HepG2 (cell line): ENCODE measurements around the gene SIT1. TPM values are rescaled to one million over a fixed set of nuclear protein-coding genes. Genes with fewer than 3 reads are reported as not detected.

ENCODE experiments used
- AKAP8 ChIP-seq: sonication (generic); formaldehyde crosslinking; IDR thresholded peaks from 2 replicates; pipeline ENCODE4 v1.5.1; 2020; ENCODE audit warnings: mild to moderate bottlenecking, missing genetic modification reagents
- ELF4 ChIP-seq: sonication (generic); formaldehyde crosslinking; IDR thresholded peaks from 2 replicates; pipeline ENCODE4 v1.5.0; 2020; ENCODE audit warnings: missing genetic modification reagents, mild to moderate bottlenecking, moderate library complexity, borderline replicate concordance
- FIP1L1 ChIP-seq: fragments of 200-400 bp; formaldehyde crosslinking; IDR thresholded peaks from 2 replicates; pipeline ENCODE4 v1.6.1; 2018; ENCODE audit warnings: low read depth, mild to moderate bottlenecking, low read length, moderate library complexity, borderline replicate concordance; ENCODE audit not compliant: insufficient read depth
- HCFC1 ChIP-seq: fragments of 150-350 bp; IDR thresholded peaks from 2 replicates; pipeline ENCODE4 v1.6.1; 2014; ENCODE audit warnings: low read depth, low read length
- HOMEZ ChIP-seq: IDR thresholded peaks from 2 replicates; pipeline ENCODE4 v1.6.1; 2016; ENCODE audit warnings: low read depth
- KLF6 ChIP-seq: IDR thresholded peaks from 2 replicates; pipeline ENCODE4 v1.8.0; 2016; ENCODE audit warnings: missing biosample characterization, missing genetic modification reagents
- PCBP1 ChIP-seq: fragments of 200-400 bp; formaldehyde crosslinking; IDR thresholded peaks from 2 replicates; pipeline ENCODE4 v1.6.1; 2017; ENCODE audit warnings: mild to moderate bottlenecking, low read depth, low read length, borderline replicate concordance
- POLR2AphosphoS2 ChIP-seq: IDR thresholded peaks from 2 replicates; pipeline ENCODE4 v1.6.1; 2011; ENCODE audit warnings: low read depth, low read length, improper control_type of control experiment
- TBX2 ChIP-seq: sonication (generic); formaldehyde crosslinking; IDR thresholded peaks from 2 replicates; pipeline ENCODE4 v1.5.0; 2020; ENCODE audit warnings: missing genetic modification reagents, mild to moderate bottlenecking, borderline replicate concordance
- THAP11 ChIP-seq: IDR thresholded peaks from 2 replicates; pipeline ENCODE4 v1.6.1; 2016; ENCODE audit warnings: missing biosample characterization, missing genetic modification reagents
- ZBED4 ChIP-seq: sonication (generic); formaldehyde crosslinking; IDR thresholded peaks from 2 replicates; pipeline ENCODE4 v1.4.0; 2020; ENCODE audit warnings: missing genetic modification reagents, borderline replicate concordance
- ZNF263 ChIP-seq: sonication (generic); formaldehyde crosslinking; IDR thresholded peaks from 2 replicates; pipeline ENCODE4 v1.4.0; 2020; ENCODE audit warnings: missing genetic modification reagents
- ZNF484 ChIP-seq: sonication (generic); formaldehyde crosslinking; IDR thresholded peaks from 2 replicates; pipeline ENCODE4 v1.5.1; 2020; ENCODE audit warnings: mild to moderate bottlenecking, low read depth, missing genetic modification reagents, borderline replicate concordance
- ZNF501 ChIP-seq: sonication (generic); formaldehyde crosslinking; IDR thresholded peaks from 2 replicates; pipeline ENCODE4 v1.5.1; 2020; ENCODE audit warnings: mild to moderate bottlenecking, moderate library complexity, missing genetic modification reagents
- ZNF543 ChIP-seq: sonication (generic); formaldehyde crosslinking; IDR thresholded peaks from 2 replicates; pipeline ENCODE4 v1.4.0; 2020; ENCODE audit warnings: mild to moderate bottlenecking, missing genetic modification reagents
- ZNF615 ChIP-seq: sonication (generic); formaldehyde crosslinking; IDR thresholded peaks from 2 replicates; pipeline ENCODE4 v1.5.0; 2020; ENCODE audit warnings: mild to moderate bottlenecking, missing genetic modification reagents, borderline replicate concordance
- ZNF687 ChIP-seq: sonication (generic); formaldehyde crosslinking; IDR thresholded peaks from 2 replicates; pipeline ENCODE4 v1.5.1; 2020; ENCODE audit warnings: mild to moderate bottlenecking, missing genetic modification reagents, moderate library complexity
- ZNF703 ChIP-seq: sonication (generic); formaldehyde crosslinking; IDR thresholded peaks from 2 replicates; pipeline ENCODE4 v1.5.1; 2020; ENCODE audit warnings: missing genetic modification reagents, mild to moderate bottlenecking, moderate library complexity, borderline replicate concordance
- ZSCAN20 ChIP-seq: sonication (generic); formaldehyde crosslinking; IDR thresholded peaks from 2 replicates; pipeline ENCODE4 v1.4.0; 2020; ENCODE audit warnings: missing genetic modification reagents, mild to moderate bottlenecking, borderline replicate concordance
- polyA plus RNA-seq, 8 experiments: library from polyadenylated mRNA; depleted of rRNA in 3 of 8; stranded (reverse) in 7 of 8; unstranded in 1 of 8; fragments of >200 nt; fragmentation: Illumina TruSeq in 4 of 8; extraction: Trizol in 4 of 8; gene quantifications; 2 replicates each; pipeline versions ENCODE4 v1.2.1 to v1.2.3, GENCODE V29; 2011 to 2016; ENCODE audit warnings: low read depth in 4 of 8, missing spikeins in 1 of 8, mixed read lengths in 1 of 8; ENCODE audit not compliant: insufficient read depth in 1 of 8
- total RNA-seq, 5 experiments: library from RNA; depleted of rRNA; stranded (reverse); fragments of >200 nt; fragmentation: Illumina TruSeq; extraction: Trizol; gene quantifications; 2 replicates each; pipeline ENCODE4 v1.2.3, GENCODE V29; 2016; ENCODE audit warnings: low read depth in 1 of 5

Gene SIT1
- total and polyA plus RNA-seq, 2 of the 13 experiments (the other 11 are each of a cell fraction or from before 2014, with no cell fraction given), result 0.09 to 6.7 TPM

- TF ChIP-seq TBX2, result peak; percentile 61
- peak; percentile 8; the same call in 1 of the 2 replicates for TF ChIP-seq ZNF687 (CRISPR knock-in tag)
- peak; percentile 58; the same call in 1 of the 2 replicates for TF ChIP-seq THAP11 (CRISPR knock-in tag)
- peak; percentile 13; the same call in 1 of the 2 replicates for TF ChIP-seq ELF4
- peak; percentile 68 for TF ChIP-seq ZNF543 (CRISPR knock-in tag)
- TF ChIP-seq KLF6 (CRISPR knock-in tag), result peak; percentile 58
- TF ChIP-seq FIP1L1, result no peak
- no peak for TF ChIP-seq ZBED4 (CRISPR knock-in tag)
- peak; percentile 72 for TF ChIP-seq AKAP8
- peak; percentile 87; the same call in 1 of the 2 replicates for TF ChIP-seq ZNF484 (CRISPR knock-in tag)
- 0 out of 2 replicates have a peak, but pooled peaks have one; percentile 14 for TF ChIP-seq ZNF263 (CRISPR knock-in tag)
- no peak for TF ChIP-seq HCFC1
- no peak for TF ChIP-seq ZSCAN20 (CRISPR knock-in tag)
- TF ChIP-seq ZNF703 (CRISPR knock-in tag), result 0 out of 2 replicates have a peak, but pooled peaks have one; percentile 28
- TF ChIP-seq ZNF501 (CRISPR knock-in tag), result peak; percentile 43; the same call in 1 of the 2 replicates
- TF ChIP-seq HOMEZ (CRISPR knock-in tag), result no peak
- peak; percentile 67; the same call in 1 of the 2 replicates for TF ChIP-seq PCBP1
- TF ChIP-seq POLR2AphosphoS2, result 0 out of 2 replicates have a peak, but pooled peaks have one; percentile 49
- peak; percentile 90; the same call in 1 of the 2 replicates for TF ChIP-seq ZNF615
These were observed 7.6 kb upstream of the SIT1 start, which contains the start of gene CCDC107 (continued) for GRCh38 chr9:35658137-35658967.
